RPMI7951 (cell line): Measurements from ENCODE around the gene AQP11. TPM values are rescaled to one million over a fixed set of nuclear protein-coding genes. Genes with fewer than 3 reads are reported as not detected.
"Not testable (repeated sequence)": the region's sequence is repeated elsewhere in the genome, so short reads cannot be mapped to it uniquely, and the experiment has no call there.

ENCODE experiments used
- DNase-seq: peaks from one replicate; pipeline ENCODE4 v3.0.0-alpha.2; 2012; ENCODE audit warnings: low read depth
- total RNA-seq: library from RNA; depleted of rRNA; stranded (reverse); fragments of >200 nt; shearing (Covaris generic); gene quantifications from 2 replicates; pipeline ENCODE4 v1.2.3, GENCODE V29; 2014

Gene AQP11
- total RNA-seq, 1 experiment from 2014 or later: 2.8 TPM

- no peak for DNase-seq
Observed at GRCh38 chr11:77592727-77593126, 3.0 kb downstream of the AQP11 start.

- DNase-seq: no peak
Observed at GRCh38 chr11:77593883-77594282, 4.1 kb downstream of the AQP11 start.

DNA sequence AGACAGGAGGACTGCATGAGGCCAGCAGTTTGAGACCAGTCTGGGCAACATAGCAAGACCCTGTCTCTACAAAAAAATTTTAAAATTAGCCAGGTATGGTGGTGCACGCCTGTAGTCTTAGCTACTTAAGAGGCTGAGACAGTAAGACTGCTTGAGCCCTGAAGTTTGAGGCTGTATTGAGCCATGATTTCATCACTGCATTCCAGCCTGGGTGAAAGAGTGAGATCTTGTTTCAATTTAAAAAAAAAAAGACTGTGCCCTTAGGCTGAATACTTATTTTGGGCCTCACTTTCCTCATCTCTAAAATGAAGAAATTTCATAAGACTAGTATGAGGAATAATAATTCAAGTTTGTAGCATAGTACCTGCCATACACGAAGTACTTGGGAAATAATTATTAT, 6.9 kb downstream of the AQP11 start:
- peak; percentile 18 for DNase-seq

GRCh38 chr11:77598195-77598594, 8.4 kb downstream of the AQP11 start:
- DNase-seq: no peak

- peak; percentile 85 for DNase-seq
Observed at GRCh38 chr11:77602381-77603088, 12.8 kb downstream of the AQP11 start.

DNA sequence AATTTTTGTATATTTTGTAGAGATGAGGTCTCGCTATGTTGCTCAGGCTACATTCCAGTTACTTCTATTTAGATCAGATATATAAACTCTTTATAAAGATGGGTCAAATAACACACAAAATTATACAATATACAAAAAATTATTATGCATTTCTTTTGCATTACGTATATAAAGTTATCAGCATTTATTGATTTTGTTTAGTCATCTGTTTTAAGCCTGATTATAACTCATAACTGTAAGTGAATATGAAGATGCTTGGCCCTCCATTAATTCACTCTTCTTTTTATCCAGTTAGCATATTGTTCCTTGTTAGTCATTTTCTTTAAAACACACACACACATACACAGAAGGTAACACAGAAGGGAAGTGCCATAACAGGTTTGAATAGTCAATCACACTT, 14.5 kb downstream of the AQP11 start:
- no peak for DNase-seq

GRCh38 chr11:77609234-77609633, 19.5 kb downstream of the AQP11 start:
- DNase-seq: no peak

DNA sequence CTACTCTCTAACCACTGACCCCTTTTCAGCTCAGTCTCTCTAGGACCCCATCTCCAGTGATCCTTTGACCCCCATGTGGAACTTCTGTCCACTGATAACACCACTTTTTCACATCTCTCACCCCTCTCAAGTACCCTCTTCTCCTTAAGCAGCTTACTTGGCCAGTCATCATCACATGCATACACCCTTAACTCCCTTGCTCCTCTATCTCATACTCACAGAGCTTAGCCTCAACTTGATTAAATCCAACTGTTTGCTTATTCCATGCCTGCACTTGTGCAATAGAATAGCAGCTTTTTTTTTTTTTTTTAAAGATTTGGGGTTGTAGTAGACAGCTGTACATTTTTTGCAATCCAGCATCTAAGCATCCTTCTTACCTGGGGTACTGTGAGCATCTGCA, 22.2 kb downstream of the AQP11 start:
- DNase-seq: no peak

GRCh38 chr11:77617892-77618291, 28.1 kb downstream of the AQP11 start:
- DNase-seq: no peak

DNA sequence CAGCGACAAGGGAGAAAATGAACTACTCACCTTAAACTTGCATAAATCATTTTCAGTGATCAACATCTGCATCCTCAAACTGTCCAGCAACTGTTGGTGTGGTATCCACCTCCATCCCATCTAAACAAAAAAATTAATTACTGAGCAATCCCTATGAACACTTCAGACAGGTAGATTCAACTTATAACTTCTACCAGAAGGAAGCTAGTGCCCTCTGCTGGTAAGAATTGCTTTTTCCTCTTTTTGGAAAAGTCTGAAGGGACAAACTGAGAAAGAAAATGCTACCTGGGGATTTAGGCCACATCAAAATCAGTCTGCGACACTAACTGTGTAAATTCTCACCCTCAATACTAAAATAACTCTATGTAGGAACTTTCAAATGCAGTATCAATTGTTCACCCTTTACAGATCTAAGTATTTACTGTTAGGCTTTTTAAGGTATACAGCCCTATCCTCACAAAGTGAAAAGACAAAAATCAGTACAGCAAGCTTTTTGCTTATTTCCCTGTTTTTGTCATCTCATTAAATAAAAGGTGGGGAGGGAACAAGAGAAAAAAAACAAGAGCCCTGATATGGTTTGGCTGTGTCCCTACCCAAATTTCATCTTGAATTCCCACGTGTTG, 29.9 kb downstream of the AQP11 start:
- peak; percentile 39 for DNase-seq

- DNase-seq: no peak
Observed at GRCh38 chr11:77630157-77630710, 40.5 kb downstream of the AQP11 start.

DNA sequence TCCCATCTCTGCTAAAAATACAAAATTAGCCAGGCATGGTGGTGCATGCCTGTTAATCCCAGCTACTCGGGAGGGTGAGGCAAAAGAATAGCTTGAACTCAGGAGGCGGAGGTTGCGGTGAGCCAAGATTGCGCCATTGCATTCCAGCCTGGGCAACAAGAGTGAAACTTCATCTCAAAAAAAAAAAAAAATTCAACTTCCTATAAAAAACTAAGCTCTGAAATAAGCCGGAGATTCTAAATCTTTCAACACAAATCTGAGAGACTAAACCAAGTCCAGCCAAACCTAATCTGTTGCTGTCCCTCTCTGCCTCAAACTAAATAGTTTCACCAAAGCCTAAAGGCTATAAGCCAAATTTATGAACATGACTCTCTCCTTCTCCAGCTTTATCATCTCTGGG, 44.2 kb downstream of the AQP11 start:
- DNase-seq: not testable (repeated sequence)

DNA sequence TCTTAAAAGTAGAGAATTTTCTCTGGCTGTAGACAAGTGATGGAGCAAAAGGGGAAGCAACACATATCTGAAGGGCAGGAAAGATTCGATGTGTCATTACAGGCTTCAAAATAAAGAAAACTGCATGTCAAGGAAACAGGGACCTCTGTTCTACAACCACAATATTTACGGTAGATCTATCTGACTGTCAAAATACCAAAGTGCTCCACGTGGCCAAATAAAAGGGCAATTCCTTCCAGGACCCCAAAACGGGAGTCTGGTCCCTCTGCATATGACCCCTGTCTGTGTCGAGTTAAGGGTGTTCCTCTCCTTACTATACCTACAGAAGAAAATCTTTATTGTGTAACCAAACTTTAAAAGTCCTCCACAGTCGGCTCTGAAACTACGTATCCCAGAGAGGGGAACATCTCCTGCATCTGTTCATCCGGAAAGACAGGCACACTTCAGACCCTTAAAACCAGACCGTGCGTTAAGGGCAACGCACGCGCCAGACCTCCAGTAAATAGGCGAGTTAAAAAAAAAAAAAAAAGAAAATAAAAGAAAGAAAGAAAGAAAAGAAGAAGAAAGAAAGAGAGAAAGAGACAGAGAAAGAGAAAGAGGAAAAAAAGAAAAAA, 47.1 kb downstream of the AQP11 start:
- no peak for DNase-seq

DNA sequence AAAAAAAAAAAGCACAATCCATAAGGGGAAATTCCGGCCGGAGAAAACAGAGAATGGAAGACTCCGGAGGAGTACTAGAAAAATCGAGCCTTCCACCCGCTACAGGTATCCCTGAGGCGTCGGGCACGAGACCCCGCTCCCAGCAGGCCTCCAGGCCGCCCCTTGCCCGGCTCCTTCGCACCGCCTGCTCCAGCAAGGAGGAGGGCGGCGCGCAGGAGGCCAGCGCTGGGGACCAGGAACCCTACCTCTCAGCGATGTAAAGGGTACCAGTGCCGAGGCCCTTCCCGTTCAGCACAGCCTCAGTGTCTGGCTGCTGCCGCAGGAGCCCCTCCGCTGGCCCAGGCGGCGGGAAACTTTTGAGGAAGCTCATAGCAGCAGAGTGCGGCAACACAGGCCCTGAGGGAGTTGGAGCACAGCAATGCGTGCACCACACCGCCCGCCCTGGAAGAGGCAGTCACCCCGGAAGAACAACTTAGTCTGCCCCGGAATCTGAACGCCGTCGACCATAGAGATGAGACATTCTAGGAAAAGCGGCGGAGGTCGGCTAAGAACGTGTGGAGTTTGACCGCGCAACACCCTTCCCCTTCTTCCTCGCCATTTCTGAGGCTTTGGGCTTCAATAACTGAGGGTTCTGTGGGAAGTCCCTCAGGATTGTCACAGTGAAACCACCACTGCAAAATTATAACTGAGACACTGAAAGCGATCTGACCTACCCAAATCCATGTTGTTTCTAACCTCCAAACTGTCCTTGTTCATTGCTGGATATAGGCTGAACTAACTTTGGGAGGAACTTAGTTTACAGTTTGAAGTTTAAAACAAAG, 47.8 kb downstream of the AQP11 start, which contains the start of gene CLNS1A:
TSS of gene CLNS1A (minus strand) at position 450 of the 821 bp plus-strand sequence. CDS start at position 370, 80 bp downstream.
- peak; percentile 92 for DNase-seq

- peak; percentile 45 for DNase-seq
Observed at GRCh38 chr11:77642228-77642627, 52.5 kb downstream of the AQP11 start.

- no peak for DNase-seq
Observed at GRCh38 chr11:77644887-77645286, 55.1 kb downstream of the AQP11 start.

GRCh38 chr11:77647654-77648305, 58.0 kb downstream of the AQP11 start:
- no peak for DNase-seq

GRCh38 chr11:77650123-77650522, 60.4 kb downstream of the AQP11 start:
- no peak for DNase-seq

GRCh38 chr11:77654770-77655434, 65.1 kb downstream of the AQP11 start:
- no peak for DNase-seq

- no peak for DNase-seq
Observed at GRCh38 chr11:77656362-77656761, 66.6 kb downstream of the AQP11 start.
